HG03558 (cell line): ENCODE data around the gene FOXL2.
"Not testable (repeated sequence)": the region's sequence is repeated elsewhere in the genome, so short reads cannot be mapped to it uniquely, and the experiment has no call there.

Source experiments
- ATAC-seq: cut with Tn5 transposase; IDR thresholded peaks from one replicate; pipeline ENCODE4 v1.9.1; 2021; ENCODE audit warnings: moderate number of reproducible peaks; ENCODE audit not compliant: unreplicated experiment; ENCODE audit errors: extremely low read depth

FOXL2 gene

GRCh38 chr3:138933981-138934691 lies 12.8 kb downstream of the FOXL2 start:
- no peak for ATAC-seq

GRCh38 chr3:138933068-138933668 lies 13.8 kb downstream of the FOXL2 start:
- ATAC-seq: no peak

- no peak for ATAC-seq
Observed at GRCh38 chr3:138928727-138929372, 18.1 kb downstream of the FOXL2 start.

- ATAC-seq: no peak
Observed at GRCh38 chr3:138923531-138923994, 23.4 kb downstream of the FOXL2 start.

GRCh38 chr3:138922400-138922799 lies 24.5 kb downstream of the FOXL2 start:
- not testable (repeated sequence) for ATAC-seq

GRCh38 chr3:138921316-138922292 lies 25.3 kb downstream of the FOXL2 start:
- ATAC-seq: no peak

GRCh38 chr3:138919325-138919724 lies 27.6 kb downstream of the FOXL2 start:
- no peak for ATAC-seq

- ATAC-seq: no peak
Observed at GRCh38 chr3:138916824-138917223, 30.1 kb downstream of the FOXL2 start.

- peak; percentile 53 for ATAC-seq
Observed at GRCh38 chr3:138915503-138916498, 31.1 kb downstream of the FOXL2 start.

GRCh38 chr3:138914870-138915502 lies 32.0 kb downstream of the FOXL2 start:
- peak; percentile 19 for ATAC-seq

- ATAC-seq: no peak
Observed at GRCh38 chr3:138913766-138914165, 33.2 kb downstream of the FOXL2 start.

- no peak for ATAC-seq
Observed at GRCh38 chr3:138912237-138912636, 34.7 kb downstream of the FOXL2 start.

- ATAC-seq: no peak
Observed at GRCh38 chr3:138911621-138912020, 35.3 kb downstream of the FOXL2 start.

GRCh38 chr3:138909904-138910303 lies 37.0 kb downstream of the FOXL2 start:
- no peak for ATAC-seq

GRCh38 chr3:138908846-138909245 lies 38.1 kb downstream of the FOXL2 start:
- ATAC-seq: no peak

GRCh38 chr3:138907539-138907938 lies 39.4 kb downstream of the FOXL2 start:
- no peak for ATAC-seq

GRCh38 chr3:138902171-138902570 lies 44.8 kb downstream of the FOXL2 start:
- ATAC-seq: no peak

GRCh38 chr3:138901567-138901966 lies 45.4 kb downstream of the FOXL2 start:
- ATAC-seq: no peak
